ENCODE results near the gene ZNF544. TPM values are rescaled to one million over a fixed set of nuclear protein-coding genes. Genes with fewer than 3 reads are reported as not detected.

The ZNF544 gene
- total and polyA plus RNA-seq, 2 of the 8 experiments (the other 6 are each of a cell fraction or from before 2014, with no cell fraction given): 48.8 to 60.8 TPM

DNA sequence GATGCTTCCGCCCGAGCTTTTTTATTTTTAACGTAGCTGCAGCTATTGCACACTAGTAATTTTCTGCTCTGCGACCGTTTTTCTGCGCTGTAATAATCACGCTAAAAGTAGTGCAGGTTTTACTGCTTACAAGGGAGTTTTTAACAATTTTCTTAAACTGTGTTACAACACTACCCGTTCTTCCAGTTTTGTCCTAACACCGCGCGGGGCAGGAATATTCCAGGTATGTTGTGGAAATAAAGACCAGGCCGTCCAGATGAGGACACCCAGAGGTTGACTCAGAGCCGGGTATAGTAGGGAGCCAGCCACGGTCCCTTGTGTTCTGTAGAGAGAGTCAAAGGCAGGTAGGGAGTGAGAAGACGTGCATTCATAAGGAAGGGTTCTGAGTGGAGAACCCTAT is 24.1 kb upstream of the ZNF544 start:
- Histone ChIP-seq H4K5ac (ENCODE audit: insufficient read length, low read depth, low read length) (peak overlapping the region; percentile 15), H3K36me3 (ENCODE audit: control insufficient read depth in 2 of 4, insufficient read depth in 4 of 4, low read length in 3 of 4) (peaks cover 22 to 94% (median 52%) of the 10 kb centered on the region in 4 experiments), H3K4me1 (replicated peaks in 1 of 4; ENCODE audit: control insufficient read depth in 3 of 4, insufficient read depth in 4 of 4, low read length in 3 of 4) (no peaks in the 10 kb centered on the region), H4K8ac (ENCODE audit: extremely low read depth, insufficient read depth, low read length) (no peak overlapping the region), H3K14ac (ENCODE audit: insufficient read length) (no peak overlapping the region), H3K9me3 (ENCODE audit: insufficient read depth in 2 of 2, low read depth in 1 of 2, low read length in 1 of 2) (peaks cover 73 to 77% of the 10 kb centered on the region in 2 experiments), H3K23ac (ENCODE audit: insufficient read length) (no peak overlapping the region), H2BK12ac (ENCODE audit: low read depth, low read length) (no peak overlapping the region), H2BK120ac (replicated peaks; ENCODE audit: low read depth, low read length) (no peak overlapping the region), H4K91ac (replicated peaks; ENCODE audit: insufficient read length, low read length) (no peak overlapping the region), H3K4ac (replicated peaks; ENCODE audit: insufficient read length, low read depth, low read length) (no peak overlapping the region), H2AFZ (ENCODE audit: low read length) (no peak overlapping the region), H3K56ac (replicated peaks; ENCODE audit: insufficient read length, low read depth, low read length) (no peak overlapping the region), H3K18ac (ENCODE audit: extremely low read depth, low read length) (no peak overlapping the region), H4K20me1 (replicated peaks in 1 of 2; ENCODE audit: control insufficient read depth in 1 of 2, insufficient read depth in 2 of 2, low read length in 2 of 2) (no peaks in the 10 kb centered on the region), H3K27ac (ENCODE audit: low read depth, low read length) (no peak overlapping the region), H3K27me3 (replicated peaks in 1 of 4; ENCODE audit: control insufficient read depth in 3 of 4, extremely low read depth in 1 of 4, insufficient read depth in 3 of 4, low read length in 3 of 4) (no peaks in the 10 kb centered on the region), H2BK15ac (ENCODE audit: low read length) (no peak overlapping the region), H2AK5ac (ENCODE audit: low read depth, low read length) (no peak overlapping the region), H2BK5ac (ENCODE audit: low read depth, low read length) (no peak overlapping the region), H3K4me2 (ENCODE audit: insufficient read depth in 1 of 2, low read depth in 2 of 2, low read length in 2 of 2) (no peak overlapping the region), H2BK20ac (ENCODE audit: low read length) (no peak overlapping the region), H3K79me2 (ENCODE audit: control insufficient read depth in 1 of 2, insufficient read depth in 2 of 2, low read length in 2 of 2) (peaks cover 0 to 6% of the 10 kb centered on the region in 2 experiments; a peak in 1 of 4 replicates), H3K4me3 (ENCODE audit: extremely low read depth in 1 of 4, insufficient read depth in 2 of 4, low read depth in 3 of 4, low read length in 4 of 4) (no peak overlapping the region), H3K9ac (replicated peaks in 1 of 4; ENCODE audit: extremely low read depth in 1 of 4, low read depth in 3 of 4, low read length in 3 of 4) (no peak overlapping the region), H3K79me1 (ENCODE audit: low read depth, low read length) (0 out of 2 replicates have a peak, but pooled peaks cover 2% of the 10 kb centered on the region), H3K23me2 (ENCODE audit: low read depth, low read length) (no peaks in the 10 kb centered on the region)
- WGBS, 2 experiments (ENCODE audit: extremely low coverage in 1 of 2, insufficient coverage in 1 of 2, insufficient read length in 1 of 2, insufficient replicate concordance in 2 of 2, low coverage in 1 of 2, low lambda C conversion rate in 2 of 2, missing lambda C conversion rate in 1 of 2): 92% methylated on average over 15 of the region's 15 CpGs; no CpG with 5 or more reads in 1 of the 2 experiments
- POLR2A ChIA-PET (ENCODE audit: partially characterized antibody): interaction anchor here (0.7 to 6.1 kb wide), 17 partner anchors 8 to 154 kb away, joined by 3 to 37 read pairs (median 6); partner anchors contain the start of genes ZNF274, ZNF544 and ZNF8
- FAIRE-seq (no peak), DNase-seq (ENCODE audit: low read depth in 1 of 2, low spot score in 2 of 2) (no peak)
- CTCF ChIA-PET (ENCODE audit: partially characterized antibody): interaction anchor here (1.3 to 1.5 kb wide), 3 partner anchors 23 to 107 kb away, joined by 3 to 7 read pairs (median 4); no protein-coding TSS in a partner anchor
- TF ChIP-seq TAF1 (IDR thresholded peaks at IDR 0.05; ENCODE audit: low read depth, low read length) (no peak), MAFK (IDR thresholded peaks at IDR 0.05; ENCODE audit: low read depth, low read length) (no peak), KDM5A (IDR thresholded peaks at IDR 0.05; ENCODE audit: low read length) (no peak), CHD1 (IDR thresholded peaks at IDR 0.05; ENCODE audit: low read depth, low read length) (no peak), YY1 (IDR thresholded peaks at IDR 0.05; ENCODE audit: low read depth, low read length) (no peak), ASH2L (IDR thresholded peaks at IDR 0.05; ENCODE audit: low read length) (no peak), NRF1 (IDR thresholded peaks at IDR 0.05; ENCODE audit: low read depth, low read length) (no peak), RFX5 (IDR thresholded peaks at IDR 0.05; ENCODE audit: borderline replicate concordance, low read depth, low read length) (no peak), SRF (IDR thresholded peaks at IDR 0.05; ENCODE audit: low read depth, low read length) (no peak), JUND (IDR thresholded peaks at IDR 0.05; ENCODE audit: low read length) (no peak), TBP (IDR thresholded peaks at IDR 0.05; ENCODE audit: low read depth, low read length) (no peak), SP4 (IDR thresholded peaks at IDR 0.05; ENCODE audit: low read length) (no peak), BACH1 (IDR thresholded peaks at IDR 0.05; ENCODE audit: low read length) (no peak)

All from H1 (cell line).